SK-N-SH (cell line): ENCODE results near the gene ATF2. TPM values are rescaled to one million over a fixed set of nuclear protein-coding genes. Genes with fewer than 3 reads are reported as not detected.

Experiments used
- CTCF ChIA-PET: fragments of 300-600, 350-600 bp; formaldehyde crosslinking; extraction: SDS; loops from one replicate; lab custom pipeline; 2021; lab: Yijun Ruan, JAX
- POLR2A ChIA-PET: fragments of 350-600 bp; sonication (Branson Sonifier 250); formaldehyde crosslinking; extraction: SDS; loops from one replicate; lab custom pipeline; 2020; ENCODE audit warnings: antibody characterized with exemption, inconsistent platforms; lab: Yijun Ruan, JAX
- DNase-seq: peaks from one replicate; pipeline ENCODE4 v3.0.0; 2012
- H2AFZ ChIP-seq: fragments of 200-600 bp; sonication (generic); 2 replicates; pipeline ENCODE4 v1.8.1; 2016; ENCODE audit warnings: antibody characterized with exemption, mild to moderate bottlenecking, low read depth
- H3F3A ChIP-seq: fragments of 200-600 bp; sonication (generic); replicated peaks from 2 replicates; pipeline ENCODE3; 2016; ENCODE audit warnings: antibody characterized with exemption, mild to moderate bottlenecking; ENCODE audit not compliant: insufficient read depth
- H3K27ac ChIP-seq, 2 experiments: fragments of 200-500 bp in 1 of 2; fragments of 200-600 bp in 1 of 2; sonication (Bioruptor generic) in 1 of 2; sonication (generic), shearing (Covaris generic) in 1 of 2; 2 replicates each; pipeline versions ENCODE4 v1.5.1 to v1.6.1; 2014 to 2016; ENCODE audit warnings: low read depth in 2 of 2, inconsistent platforms in 1 of 2, low read length in 1 of 2, mild to moderate bottlenecking in 1 of 2, mixed read lengths in 1 of 2
- H3K27me3 ChIP-seq: fragments of 200-600 bp; sonication (generic), shearing (Covaris generic); 2 replicates; pipeline ENCODE4 v1.6.1; 2016; ENCODE audit warnings: mixed run types; ENCODE audit not compliant: insufficient read depth
- H3K36me3 ChIP-seq, 2 experiments: fragments of 200-500 bp in 1 of 2; fragments of 200-600 bp in 1 of 2; sonication (Bioruptor generic) in 1 of 2; sonication (generic) in 1 of 2; replicated peaks in 1 of 2; 2 replicates each; pipeline versions ENCODE3 to v1.5.1; 2014 to 2016; ENCODE audit warnings: low read length in 1 of 2, mild to moderate bottlenecking in 1 of 2; ENCODE audit not compliant: insufficient read depth in 2 of 2, control insufficient read depth in 1 of 2
- H3K4me1 ChIP-seq, 2 experiments: fragments of 200-500 bp in 1 of 2; fragments of 200-600 bp in 1 of 2; sonication (Bioruptor generic) in 1 of 2; sonication (generic), shearing (Covaris generic) in 1 of 2; 2 replicates each; pipeline versions ENCODE4 v1.5.1 to v1.6.1; 2014 to 2016; ENCODE audit warnings: low read depth in 1 of 2, low read length in 1 of 2, mixed run types in 1 of 2; ENCODE audit not compliant: insufficient read depth in 2 of 2, control insufficient read depth in 1 of 2
- H3K4me2 ChIP-seq: fragments of 200-600 bp; sonication (generic), shearing (Covaris generic); 2 replicates; pipeline ENCODE4 v1.6.1; 2017; ENCODE audit warnings: mixed run types
- H3K4me3 ChIP-seq, 2 experiments: fragments of 200-500 bp in 1 of 2; fragments of 200-600 bp in 1 of 2; sonication (Bioruptor generic) in 1 of 2; sonication (generic), shearing (Covaris generic) in 1 of 2; 2 replicates each; pipeline versions ENCODE4 v1.5.1 to v1.8.1; 2014 to 2016; ENCODE audit warnings: low read depth in 2 of 2, inconsistent platforms in 1 of 2, low read length in 1 of 2, mild to moderate bottlenecking in 1 of 2, mixed read lengths in 1 of 2, moderate library complexity in 1 of 2
- H3K79me2 ChIP-seq: fragments of 200-600 bp; sonication (generic); 2 replicates; pipeline ENCODE4 v1.8.1; 2017; ENCODE audit warnings: mild to moderate bottlenecking; ENCODE audit not compliant: insufficient read depth
- H3K9ac ChIP-seq: fragments of 200-600 bp; sonication (generic); 2 replicates; pipeline ENCODE4 v1.6.1; 2017; ENCODE audit warnings: mixed run types
- H3K9me2 ChIP-seq: fragments of 200-600 bp; sonication (generic); 2 replicates; pipeline ENCODE4 v1.6.1; 2017; ENCODE audit warnings: mixed run types
- H3K9me3 ChIP-seq: fragments of 200-600 bp; sonication (generic); 2 replicates; pipeline ENCODE4 v1.6.1; 2017; ENCODE audit warnings: mixed run types, mild to moderate bottlenecking, moderate library complexity
- H4K20me1 ChIP-seq: fragments of 200-600 bp; sonication (generic); 2 replicates; pipeline ENCODE4 v1.6.1; 2017; ENCODE audit warnings: mild to moderate bottlenecking, mixed run types; ENCODE audit not compliant: insufficient read depth
- CHD2 ChIP-seq: fragments of 150-350 bp; IDR thresholded peaks from 2 replicates; pipeline ENCODE4 v1.6.1; 2018; ENCODE audit warnings: low read length; ENCODE audit not compliant: partially characterized antibody
- FOXJ3 ChIP-seq: sonication (generic); formaldehyde crosslinking; IDR thresholded peaks from 2 replicates; pipeline ENCODE4 v1.5.1; 2020; ENCODE audit warnings: mild to moderate bottlenecking, missing genetic modification reagents
- GABPA ChIP-seq: IDR thresholded peaks from 2 replicates; pipeline ENCODE4 v1.4.0; 2012; ENCODE audit warnings: low read depth, mild to moderate bottlenecking
- IRF3 ChIP-seq: fragments of 150-350 bp; IDR thresholded peaks from 2 replicates; pipeline ENCODE4 v1.6.1; 2016; ENCODE audit warnings: mild to moderate bottlenecking, low read depth, low read length
- JUND ChIP-seq: IDR thresholded peaks from 2 replicates; pipeline ENCODE4 v1.4.0; 2012
- NFIC ChIP-seq: IDR thresholded peaks from 2 replicates; pipeline ENCODE4 v1.4.0; 2012; ENCODE audit warnings: borderline replicate concordance
- PBX3 ChIP-seq: IDR thresholded peaks from 2 replicates; pipeline ENCODE4; 2012
- POLR2AphosphoS5 ChIP-seq: IDR thresholded peaks from 2 replicates; pipeline ENCODE4 v1.6.1; 2012; ENCODE audit warnings: low read depth, low read length
- SMC3 ChIP-seq: IDR thresholded peaks from 2 replicates; pipeline ENCODE4 v1.6.1; 2012; ENCODE audit warnings: low read depth, low read length, improper control_type of control experiment
- polyA plus RNA-seq, 3 experiments: library from polyadenylated mRNA; depleted of rRNA; stranded (reverse); fragments of >200 nt; gene quantifications; 2 replicates each; pipeline ENCODE4 v1.2.3, GENCODE V29; 2012
- TF ChIP-seq, protein P1 (sequence below): IDR thresholded peaks from 2 replicates; pipeline ENCODE4 v1.6.1; 2012; ENCODE audit warnings: mild to moderate bottlenecking, low read depth, low read length, moderate library complexity
- TF ChIP-seq, protein P2 (sequence below): fragments of 150-350 bp; IDR thresholded peaks from 2 replicates; pipeline ENCODE4 v1.6.1; 2017; ENCODE audit warnings: antibody characterized with exemption, low read length, low read depth, borderline replicate concordance
- TF ChIP-seq, protein P3 (sequence below): fragments of 200-600 bp; sonication (generic); IDR thresholded peaks from 2 replicates; pipeline ENCODE4 v1.6.1; 2017; ENCODE audit warnings: antibody characterized with exemption, mild to moderate bottlenecking, moderate library complexity

The ATF2 gene
- polyA plus RNA-seq, 1 of the 3 experiments (the other 2 are of a cell fraction) = 19.0 TPM

DNA sequence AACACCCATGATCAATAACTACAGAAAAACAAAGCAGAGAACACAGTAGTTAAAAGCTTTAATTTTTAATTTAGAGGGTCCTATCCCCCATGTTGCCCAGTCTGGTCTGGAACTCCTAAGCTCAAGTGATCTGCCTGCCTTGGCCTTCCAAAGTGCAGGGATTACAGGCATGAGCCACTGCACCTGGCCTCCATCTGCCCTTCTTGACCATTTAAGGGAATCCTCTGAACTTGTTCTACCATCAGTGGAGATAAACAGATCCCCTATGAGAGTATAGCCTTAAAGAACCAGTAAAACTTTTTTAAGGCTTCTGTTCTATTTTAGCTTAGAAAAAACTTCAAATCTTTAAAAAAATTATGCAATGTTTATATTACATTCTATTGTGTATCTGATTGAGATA lies 27.0 kb upstream of the ATF2 start:
- CTCF ChIA-PET = interaction anchor here (1.1 to 2.5 kb wide), 3 partner anchors 9 to 87 kb away, joined by 3 to 8 read pairs (median 4); no protein-coding TSS in a partner anchor
- no peaks in the 10 kb centered on the region for H3K9me2 ChIP-seq
- no peaks in the 10 kb centered on the region for H3F3A ChIP-seq
- H3K9me3 ChIP-seq = no peaks in the 10 kb centered on the region
- H2AFZ ChIP-seq = no peak overlapping the region
- H3K4me2 ChIP-seq = no peak overlapping the region
- H4K20me1 ChIP-seq = no peaks in the 10 kb centered on the region
- TF ChIP-seq, protein P1, sequence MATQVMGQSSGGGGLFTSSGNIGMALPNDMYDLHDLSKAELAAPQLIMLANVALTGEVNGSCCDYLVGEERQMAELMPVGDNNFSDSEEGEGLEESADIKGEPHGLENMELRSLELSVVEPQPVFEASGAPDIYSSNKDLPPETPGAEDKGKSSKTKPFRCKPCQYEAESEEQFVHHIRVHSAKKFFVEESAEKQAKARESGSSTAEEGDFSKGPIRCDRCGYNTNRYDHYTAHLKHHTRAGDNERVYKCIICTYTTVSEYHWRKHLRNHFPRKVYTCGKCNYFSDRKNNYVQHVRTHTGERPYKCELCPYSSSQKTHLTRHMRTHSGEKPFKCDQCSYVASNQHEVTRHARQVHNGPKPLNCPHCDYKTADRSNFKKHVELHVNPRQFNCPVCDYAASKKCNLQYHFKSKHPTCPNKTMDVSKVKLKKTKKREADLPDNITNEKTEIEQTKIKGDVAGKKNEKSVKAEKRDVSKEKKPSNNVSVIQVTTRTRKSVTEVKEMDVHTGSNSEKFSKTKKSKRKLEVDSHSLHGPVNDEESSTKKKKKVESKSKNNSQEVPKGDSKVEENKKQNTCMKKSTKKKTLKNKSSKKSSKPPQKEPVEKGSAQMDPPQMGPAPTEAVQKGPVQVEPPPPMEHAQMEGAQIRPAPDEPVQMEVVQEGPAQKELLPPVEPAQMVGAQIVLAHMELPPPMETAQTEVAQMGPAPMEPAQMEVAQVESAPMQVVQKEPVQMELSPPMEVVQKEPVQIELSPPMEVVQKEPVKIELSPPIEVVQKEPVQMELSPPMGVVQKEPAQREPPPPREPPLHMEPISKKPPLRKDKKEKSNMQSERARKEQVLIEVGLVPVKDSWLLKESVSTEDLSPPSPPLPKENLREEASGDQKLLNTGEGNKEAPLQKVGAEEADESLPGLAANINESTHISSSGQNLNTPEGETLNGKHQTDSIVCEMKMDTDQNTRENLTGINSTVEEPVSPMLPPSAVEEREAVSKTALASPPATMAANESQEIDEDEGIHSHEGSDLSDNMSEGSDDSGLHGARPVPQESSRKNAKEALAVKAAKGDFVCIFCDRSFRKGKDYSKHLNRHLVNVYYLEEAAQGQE = no peak
- TF ChIP-seq, protein P2, sequence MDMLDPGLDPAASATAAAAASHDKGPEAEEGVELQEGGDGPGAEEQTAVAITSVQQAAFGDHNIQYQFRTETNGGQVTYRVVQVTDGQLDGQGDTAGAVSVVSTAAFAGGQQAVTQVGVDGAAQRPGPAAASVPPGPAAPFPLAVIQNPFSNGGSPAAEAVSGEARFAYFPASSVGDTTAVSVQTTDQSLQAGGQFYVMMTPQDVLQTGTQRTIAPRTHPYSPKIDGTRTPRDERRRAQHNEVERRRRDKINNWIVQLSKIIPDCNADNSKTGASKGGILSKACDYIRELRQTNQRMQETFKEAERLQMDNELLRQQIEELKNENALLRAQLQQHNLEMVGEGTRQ = no peak
- TF ChIP-seq CHD2 (no peak), PBX3 (no peak), FOXJ3 (CRISPR knock-in tag) (no peak), IRF3 (no peak), NFIC (no peak), POLR2AphosphoS5 (no peak), GABPA (no peak), JUND (no peak), SMC3 (no peak)
- TF ChIP-seq, protein P3, sequence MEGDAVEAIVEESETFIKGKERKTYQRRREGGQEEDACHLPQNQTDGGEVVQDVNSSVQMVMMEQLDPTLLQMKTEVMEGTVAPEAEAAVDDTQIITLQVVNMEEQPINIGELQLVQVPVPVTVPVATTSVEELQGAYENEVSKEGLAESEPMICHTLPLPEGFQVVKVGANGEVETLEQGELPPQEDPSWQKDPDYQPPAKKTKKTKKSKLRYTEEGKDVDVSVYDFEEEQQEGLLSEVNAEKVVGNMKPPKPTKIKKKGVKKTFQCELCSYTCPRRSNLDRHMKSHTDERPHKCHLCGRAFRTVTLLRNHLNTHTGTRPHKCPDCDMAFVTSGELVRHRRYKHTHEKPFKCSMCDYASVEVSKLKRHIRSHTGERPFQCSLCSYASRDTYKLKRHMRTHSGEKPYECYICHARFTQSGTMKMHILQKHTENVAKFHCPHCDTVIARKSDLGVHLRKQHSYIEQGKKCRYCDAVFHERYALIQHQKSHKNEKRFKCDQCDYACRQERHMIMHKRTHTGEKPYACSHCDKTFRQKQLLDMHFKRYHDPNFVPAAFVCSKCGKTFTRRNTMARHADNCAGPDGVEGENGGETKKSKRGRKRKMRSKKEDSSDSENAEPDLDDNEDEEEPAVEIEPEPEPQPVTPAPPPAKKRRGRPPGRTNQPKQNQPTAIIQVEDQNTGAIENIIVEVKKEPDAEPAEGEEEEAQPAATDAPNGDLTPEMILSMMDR = no peak
- POLR2A ChIA-PET = no interaction called here
- no peaks in the 10 kb centered on the region for H3K4me1 ChIP-seq
- H3K27me3 ChIP-seq = no peaks in the 10 kb centered on the region
- H3K27ac ChIP-seq = no peak overlapping the region
- H3K36me3 ChIP-seq = no peaks in the 10 kb centered on the region
- H3K9ac ChIP-seq = no peak overlapping the region
- no peak overlapping the region for H3K4me3 ChIP-seq
- H3K79me2 ChIP-seq = no peaks in the 10 kb centered on the region
- no peak for DNase-seq
